WTC11 (cell line): Measurements from ENCODE around the gene RAMP3.

Experiments used
- CTCF ChIP-seq: fragments of 200-600 bp; IDR thresholded peaks from 2 replicates; pipeline ENCODE4 v1.8.0; 2022; ENCODE audit warnings: antibody characterized with exemption
- ERG ChIP-seq: fragments of 250-450 bp; sonication (Bioruptor Pico); IDR thresholded peaks from 2 replicates; pipeline ENCODE4 v1.8.0; 2021; ENCODE audit warnings: mild to moderate bottlenecking
- IRF1 ChIP-seq: sonication (generic); formaldehyde crosslinking; IDR thresholded peaks from 2 replicates; pipeline ENCODE4 v1.8.0; 2023; ENCODE audit warnings: missing genetic modification reagents

GRCh38 chr7:45193828-45194227, 36.2 kb downstream of the RAMP3 start:
- TF ChIP-seq IRF1: no peak
- no peak for TF ChIP-seq CTCF
- no peak for TF ChIP-seq ERG (CRISPR knock-in tag)
